HG03039 (cell line): ENCODE data around the gene FUT9.
"Not testable (repeated sequence)": the region's sequence is repeated elsewhere in the genome, so short reads cannot be mapped to it uniquely, and the experiment has no call there.

ENCODE experiments used
- ATAC-seq: cut with Tn5 transposase; IDR thresholded peaks from one replicate; pipeline ENCODE4 v1.9.1; 2021; ENCODE audit warnings: mild to moderate bottlenecking, moderate library complexity; ENCODE audit not compliant: unreplicated experiment

Gene FUT9

GRCh38 chr6:96171112-96171511 lies 155.3 kb downstream of the FUT9 start:
- no peak for ATAC-seq

- ATAC-seq, result no peak
These were observed 169.0 kb downstream of the FUT9 start for GRCh38 chr6:96184798-96185197.

GRCh38 chr6:96186094-96186493 lies 170.3 kb downstream of the FUT9 start:
- ATAC-seq, result no peak

GRCh38 chr6:96186516-96187195 lies 170.9 kb downstream of the FUT9 start:
- ATAC-seq, result no peak

GRCh38 chr6:96194675-96195074 lies 178.9 kb downstream of the FUT9 start:
- ATAC-seq, result no peak

GRCh38 chr6:96195272-96195671 lies 179.5 kb downstream of the FUT9 start:
- no peak for ATAC-seq

- no peak for ATAC-seq
These were observed 180.9 kb downstream of the FUT9 start for GRCh38 chr6:96196633-96197032.

- no peak for ATAC-seq
These were observed 181.5 kb downstream of the FUT9 start for GRCh38 chr6:96197241-96197640.

- no peak for ATAC-seq
These were observed 186.8 kb downstream of the FUT9 start for GRCh38 chr6:96202571-96202970.

- no peak for ATAC-seq
These were observed 195.6 kb downstream of the FUT9 start for GRCh38 chr6:96211341-96211740.

- no peak for ATAC-seq
These were observed 196.3 kb downstream of the FUT9 start for GRCh38 chr6:96212066-96212465.

- no peak for ATAC-seq
These were observed 198.0 kb downstream of the FUT9 start for GRCh38 chr6:96213784-96214183.

GRCh38 chr6:96223695-96224094 lies 207.9 kb downstream of the FUT9 start:
- ATAC-seq, result no peak

GRCh38 chr6:96227135-96227534 lies 211.4 kb downstream of the FUT9 start:
- ATAC-seq, result no peak

- ATAC-seq, result no peak
These were observed 218.7 kb downstream of the FUT9 start for GRCh38 chr6:96234444-96234843.

GRCh38 chr6:96235927-96236326 lies 220.2 kb downstream of the FUT9 start:
- ATAC-seq, result no peak

GRCh38 chr6:96236471-96236870 lies 220.7 kb downstream of the FUT9 start:
- ATAC-seq, result no peak

- no peak for ATAC-seq
These were observed 222.0 kb downstream of the FUT9 start for GRCh38 chr6:96237638-96238347.

GRCh38 chr6:96246563-96246962 lies 230.8 kb downstream of the FUT9 start:
- no peak for ATAC-seq

GRCh38 chr6:96249755-96250154 lies 234.0 kb downstream of the FUT9 start:
- no peak for ATAC-seq

- ATAC-seq, result no peak
These were observed 242.0 kb downstream of the FUT9 start for GRCh38 chr6:96257751-96258150.

GRCh38 chr6:96260787-96261430 lies 245.1 kb downstream of the FUT9 start:
- not testable (repeated sequence) for ATAC-seq
